Activated CD4-positive, alpha-beta T cell treated with anti-CD3 and anti-CD28 coated beads, Interleukin-10, Interleukin-2, amounts not matched to agents 100 ng/mL and 50 ng/mL, durations not matched to agents 16 hours and 8 hours (primary cell): ENCODE results near the gene KRTAP10-11.
"Not testable (repeated sequence)": the region's sequence is repeated elsewhere in the genome, so short reads cannot be mapped to it uniquely, and the experiment has no call there.

Experiments
- DNase-seq: peaks from one replicate; pipeline ENCODE4 v3.0.0-alpha.2; 2020

KRTAP10-11 gene

GRCh38 chr21:44615466-44615865 lies 30.7 kb upstream of the KRTAP10-11 start:
- no peak for DNase-seq

- DNase-seq: no peak
These were observed 30.2 kb upstream of the KRTAP10-11 start for GRCh38 chr21:44615911-44616590.

GRCh38 chr21:44616591-44616926 lies 29.7 kb upstream of the KRTAP10-11 start:
- no peak for DNase-seq

- no peak for DNase-seq
These were observed 29.1 kb upstream of the KRTAP10-11 start for GRCh38 chr21:44617071-44617501.

- DNase-seq: no peak
These were observed 27.7 kb upstream of the KRTAP10-11 start for GRCh38 chr21:44618504-44618903.

GRCh38 chr21:44618909-44619308 lies 27.3 kb upstream of the KRTAP10-11 start:
- peak; percentile 57 for DNase-seq

GRCh38 chr21:44619886-44620285 lies 26.3 kb upstream of the KRTAP10-11 start:
- DNase-seq: no peak

- no peak for DNase-seq
These were observed 22.6 kb upstream of the KRTAP10-11 start for GRCh38 chr21:44623575-44623974.

GRCh38 chr21:44625756-44626155 lies 20.5 kb upstream of the KRTAP10-11 start:
- no peak for DNase-seq

- no peak for DNase-seq
These were observed 20.0 kb upstream of the KRTAP10-11 start for GRCh38 chr21:44626262-44626661.

GRCh38 chr21:44626673-44627143 lies 19.5 kb upstream of the KRTAP10-11 start, which contains the start of gene KRTAP10-9:
KRTAP10-9 (plus strand) TSS chr21:44627093; CDS start chr21:44627172, 79 bp downstream.
- no peak for DNase-seq

GRCh38 chr21:44627181-44627822 lies 18.9 kb upstream of the KRTAP10-11 start:
- not testable (repeated sequence) for DNase-seq

GRCh38 chr21:44627831-44628233 lies 18.4 kb upstream of the KRTAP10-11 start:
- DNase-seq: not testable (repeated sequence)

- no peak for DNase-seq
These were observed 17.4 kb upstream of the KRTAP10-11 start for GRCh38 chr21:44628707-44629391.

GRCh38 chr21:44630440-44630839 lies 15.8 kb upstream of the KRTAP10-11 start:
- no peak for DNase-seq

GRCh38 chr21:44632067-44632466 lies 14.1 kb upstream of the KRTAP10-11 start:
- no peak for DNase-seq

- DNase-seq: no peak
These were observed 9.8 kb upstream of the KRTAP10-11 start for GRCh38 chr21:44636209-44637017.

- no peak for DNase-seq
These were observed 9.0 kb upstream of the KRTAP10-11 start, which contains the start of gene KRTAP10-10 for GRCh38 chr21:44637018-44637850. KRTAP10-10 (plus strand) TSS chr21:44637356; CDS start chr21:44637418, 62 bp downstream.

GRCh38 chr21:44637851-44638348 lies 8.3 kb upstream of the KRTAP10-11 start:
- not testable (repeated sequence) for DNase-seq

- DNase-seq: not testable (repeated sequence)
These were observed 7.5 kb upstream of the KRTAP10-11 start for GRCh38 chr21:44638506-44639330.

- DNase-seq: no peak
These were observed 6.9 kb upstream of the KRTAP10-11 start for GRCh38 chr21:44639331-44639655.
